ENCODE data around the gene RUVBL1.

The RUVBL1 gene

GRCh38 chr3:128149650-128150049 is 26.0 kb upstream of the RUVBL1 start:
- no peak for DNase-seq (ENCODE audit: low spot score)
- TF ChIP-seq CTCF (IDR thresholded peaks at IDR 0.05; ENCODE audit: extremely low read depth, missing control alignments) = no peak

DNA sequence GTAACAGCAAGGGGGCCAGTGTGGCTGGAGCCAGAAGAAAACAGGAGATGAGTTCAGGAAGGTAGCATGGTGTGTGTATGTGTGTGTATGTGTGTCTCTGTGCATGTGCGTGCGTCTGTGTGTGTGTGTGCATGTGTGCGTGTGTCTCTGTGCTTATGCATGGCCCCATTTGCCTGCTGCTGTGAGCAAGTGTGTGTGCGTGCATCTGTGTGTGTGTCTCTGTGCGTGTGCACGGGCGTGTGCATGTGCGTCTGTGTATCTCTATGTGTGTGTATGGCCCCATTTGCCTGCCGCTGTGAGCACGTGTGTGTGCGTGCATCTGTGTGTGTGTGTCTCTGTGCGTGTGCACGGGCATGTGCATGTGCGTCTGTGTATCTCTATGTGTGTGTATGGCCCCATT is 22.6 kb upstream of the RUVBL1 start:
- DNase-seq (ENCODE audit: low spot score) = no peak
- TF ChIP-seq CTCF (IDR thresholded peaks at IDR 0.05; ENCODE audit: extremely low read depth, missing control alignments) = no peak

DNA sequence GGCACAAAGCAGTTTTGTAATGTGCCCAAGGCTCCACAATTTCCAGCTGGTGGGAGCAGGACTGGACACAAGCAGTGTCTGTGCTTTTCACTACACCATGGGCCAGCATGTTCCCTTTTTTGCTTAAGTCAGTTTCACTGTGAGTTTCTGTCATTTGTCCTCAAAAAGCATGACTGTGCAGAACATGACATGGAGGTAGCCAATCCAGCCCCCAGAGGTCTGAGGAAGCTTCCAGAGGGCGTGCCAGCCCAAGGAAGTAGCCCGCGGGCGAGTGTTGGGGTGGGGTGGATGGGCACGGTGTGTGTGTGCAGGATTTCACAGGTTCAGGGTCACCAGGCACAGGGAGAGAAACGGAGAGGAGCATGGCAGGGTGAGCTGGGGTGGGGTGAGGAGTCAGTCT is 21.7 kb upstream of the RUVBL1 start:
- DNase-seq (ENCODE audit: low spot score) = no peak
- TF ChIP-seq CTCF (IDR thresholded peaks at IDR 0.05; ENCODE audit: extremely low read depth, missing control alignments) = no peak

DNA sequence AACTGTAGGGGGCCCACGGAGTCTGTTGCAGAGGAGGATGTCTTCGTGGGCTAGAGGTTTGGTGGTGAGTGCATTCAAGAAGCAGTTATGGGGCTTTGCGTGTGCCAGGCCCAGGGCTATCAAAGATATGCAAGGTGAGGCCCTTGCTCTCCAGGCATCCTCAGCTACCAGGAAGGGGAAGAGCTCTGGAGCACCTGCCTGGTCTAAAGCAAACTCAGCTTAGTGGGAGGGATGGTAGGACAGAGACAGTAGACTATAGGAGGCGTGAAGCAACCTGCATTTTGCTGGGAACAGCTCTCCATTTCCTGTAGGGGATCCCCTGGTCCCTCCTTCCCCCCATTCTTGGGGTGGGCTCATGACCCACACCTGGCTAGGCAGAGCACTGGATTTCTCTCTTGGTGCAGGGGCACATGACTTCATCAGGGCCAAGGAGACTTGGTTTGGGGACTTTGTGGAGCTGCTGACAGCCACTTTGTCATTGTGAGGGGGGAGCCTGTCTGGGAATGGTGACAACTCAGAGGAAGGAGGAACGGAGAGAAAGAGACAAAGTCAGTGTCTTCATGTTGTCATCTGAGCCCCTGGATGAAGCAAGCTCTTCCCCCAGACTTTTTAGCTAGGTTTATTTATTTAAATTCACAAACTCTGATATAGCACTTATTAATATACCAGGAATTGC is 21.0 kb upstream of the RUVBL1 start:
- TF ChIP-seq CTCF (IDR thresholded peaks at IDR 0.05; ENCODE audit: extremely low read depth, missing control alignments) = no peak
- DNase-seq (ENCODE audit: low spot score) = no peak

- DNase-seq (ENCODE audit: low spot score) = no peak
- TF ChIP-seq CTCF (IDR thresholded peaks at IDR 0.05; ENCODE audit: extremely low read depth, missing control alignments) = no peak
These were observed 19.9 kb upstream of the RUVBL1 start for GRCh38 chr3:128143496-128143895.

DNA sequence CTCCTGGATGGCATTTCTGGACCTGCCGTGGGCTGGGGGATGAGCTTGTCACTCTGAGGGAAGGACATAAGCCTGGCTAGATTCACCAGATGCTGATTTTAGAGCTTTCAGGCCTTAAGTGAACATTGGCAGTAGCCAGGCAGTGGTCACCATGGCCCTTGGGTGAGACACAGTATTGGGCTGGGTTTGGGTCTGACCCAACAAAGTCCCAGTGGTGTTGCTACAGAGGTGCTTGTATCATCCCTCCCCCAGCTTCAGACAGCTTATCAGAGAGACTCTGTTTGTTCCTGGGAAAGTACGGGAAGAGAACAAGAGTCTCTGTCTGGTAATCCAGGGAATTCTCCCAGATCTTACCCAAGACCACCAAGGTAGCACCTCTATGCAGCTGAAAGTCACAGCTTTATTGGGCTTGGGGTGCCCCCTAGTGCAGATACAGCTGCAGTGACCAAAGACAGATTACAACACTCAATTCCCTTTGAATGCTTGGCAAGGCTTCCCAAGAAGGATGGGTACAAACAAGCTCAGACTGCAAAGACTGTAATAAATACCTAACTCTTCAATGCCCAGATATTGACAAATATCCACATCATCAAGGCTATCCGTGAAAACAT is 9.8 kb upstream of the RUVBL1 start:
- no peak for DNase-seq (ENCODE audit: low spot score)
- TF ChIP-seq CTCF (IDR thresholded peaks at IDR 0.05; ENCODE audit: extremely low read depth, missing control alignments) = peak; percentile 60

DNA sequence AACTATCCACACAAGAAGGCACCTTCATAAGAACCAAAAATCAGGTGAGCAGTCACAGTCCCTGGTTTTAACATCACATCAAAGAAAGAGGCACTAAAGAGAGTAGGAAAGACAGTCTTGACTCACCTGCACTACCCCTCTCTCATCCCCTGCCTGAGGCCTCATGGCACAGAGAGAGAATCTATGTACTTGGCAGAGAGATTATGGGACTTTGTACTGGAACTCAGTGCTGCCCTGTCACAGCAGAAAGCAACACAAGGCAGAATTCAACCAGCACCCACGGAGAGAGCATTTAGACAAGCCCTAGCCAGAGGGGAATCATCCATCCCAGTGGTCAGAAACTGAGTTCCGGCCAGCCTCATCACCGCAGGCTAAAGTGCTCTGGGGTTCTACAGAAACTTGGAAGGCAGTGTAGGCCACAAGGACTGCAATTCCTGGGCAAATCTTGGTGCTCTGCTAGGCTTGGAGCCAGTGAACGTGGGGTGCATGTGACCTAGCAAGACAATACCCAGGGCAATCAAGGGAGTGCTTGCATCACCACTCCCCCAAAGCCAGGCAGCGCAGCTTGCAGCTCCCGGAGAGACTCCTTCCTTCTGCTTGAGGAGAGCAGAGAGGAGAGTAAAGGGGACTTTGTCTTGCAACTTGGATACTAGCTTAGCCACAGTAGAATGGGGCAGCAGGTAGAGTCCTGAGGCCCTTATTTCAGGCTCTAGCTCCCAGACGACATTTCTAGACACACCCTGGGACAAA is 8.5 kb upstream of the RUVBL1 start:
- no peak for DNase-seq (ENCODE audit: low spot score)
- TF ChIP-seq CTCF (IDR thresholded peaks at IDR 0.05; ENCODE audit: extremely low read depth, missing control alignments) = no peak

Data from GM20000 (cell line).